CD14-positive monocyte (primary cell): ENCODE measurements around the gene OCRL. TPM values are rescaled to one million over a fixed set of nuclear protein-coding genes. Genes with fewer than 3 reads are reported as not detected.

Experiments
- DNase-seq, 3 donors: peaks; one replicate each; pipeline ENCODE4 v3.0.0-alpha.2; 2011 to 2022
- H2AFZ ChIP-seq: 2 replicates; pipeline ENCODE4 v1.6.0; 2012; ENCODE audit warnings: mild to moderate bottlenecking, low read depth, low read length, inconsistent platforms; ENCODE audit not compliant: insufficient read depth, poor library complexity, severe bottlenecking
- H3K27ac ChIP-seq, 2 donors: 1 replicate in 1 of 2; 2 replicates in 1 of 2; pipeline ENCODE4 v1.5.1; 2012 to 2013; ENCODE audit warnings: low read length in 2 of 2, control low read depth in 1 of 2, inconsistent platforms in 1 of 2, low read depth in 1 of 2, mild to moderate bottlenecking in 1 of 2
- H3K27me3 ChIP-seq, 2 donors: one replicate each; pipeline versions ENCODE4 v1.6.0 to v1.6.1; 2011 to 2013; ENCODE audit warnings: low read length in 2 of 2; ENCODE audit not compliant: control insufficient read depth in 2 of 2, insufficient read depth in 2 of 2
- H3K36me3 ChIP-seq, 2 donors: replicated peaks in 1 of 2; 1 replicate in 1 of 2; 2 replicates in 1 of 2; pipeline versions ENCODE4 v1.5.1 to v1.6.1; 2012 to 2013; ENCODE audit warnings: low read length in 2 of 2, control low read depth in 1 of 2, inconsistent platforms in 1 of 2, mild to moderate bottlenecking in 1 of 2; ENCODE audit not compliant: insufficient read depth in 2 of 2, control insufficient read depth in 1 of 2
- H3K4me1 ChIP-seq, 2 donors: 1 replicate in 1 of 2; 2 replicates in 1 of 2; pipeline versions ENCODE4 v1.5.1 to v1.6.1; 2012 to 2013; ENCODE audit warnings: low read length in 2 of 2, control low read depth in 1 of 2, inconsistent platforms in 1 of 2, mild to moderate bottlenecking in 1 of 2, moderate library complexity in 1 of 2; ENCODE audit not compliant: insufficient read depth in 2 of 2, control insufficient read depth in 1 of 2
- H3K4me2 ChIP-seq: replicated peaks from 2 replicates; pipeline ENCODE3; 2012; ENCODE audit warnings: low read length, moderate library complexity, mild to moderate bottlenecking; ENCODE audit not compliant: poor library complexity, severe bottlenecking; ENCODE audit errors: extremely low read depth
- H3K4me3 ChIP-seq, 3 experiments: fragments of 200-600 bp in 1 of 3; sonication (generic) in 1 of 3; replicated peaks in 1 of 3; 1 replicate in 2 of 3; 2 replicates in 1 of 3; pipeline ENCODE4 v1.5.1; 2011 to 2013; ENCODE audit warnings: low read length in 3 of 3, mild to moderate bottlenecking in 3 of 3, control low read depth in 2 of 3, low read depth in 2 of 3, inconsistent platforms in 1 of 3, moderate library complexity in 1 of 3
- H3K79me2 ChIP-seq: 2 replicates; pipeline ENCODE4 v1.6.0; 2012; ENCODE audit warnings: mild to moderate bottlenecking, control low read depth, inconsistent platforms, low read length, moderate library complexity; ENCODE audit not compliant: insufficient read depth
- H3K9ac ChIP-seq: 2 replicates; pipeline ENCODE4 v1.6.0; 2017; ENCODE audit warnings: low read length, mild to moderate bottlenecking; ENCODE audit not compliant: insufficient read depth, poor library complexity, severe bottlenecking
- H3K9me3 ChIP-seq, 2 donors: replicated peaks in 1 of 2; 1 replicate in 1 of 2; 2 replicates in 1 of 2; pipeline versions ENCODE4 v1.5.1 to v1.6.1; 2012 to 2013; ENCODE audit warnings: low read length in 2 of 2, control low read depth in 1 of 2; ENCODE audit not compliant: control insufficient read depth in 1 of 2, insufficient read depth in 1 of 2
- H4K20me1 ChIP-seq: 2 replicates; pipeline ENCODE4 v1.6.0; 2012; ENCODE audit warnings: mild to moderate bottlenecking, low read length, control low read depth, moderate library complexity; ENCODE audit not compliant: insufficient read depth
- H3K27ac Mint-ChIP-seq, 7 donors: one replicate each; pipeline ENCODE4 v1.8.0; 2020; ENCODE audit warnings: mild to moderate bottlenecking in 7 of 7, mixed read lengths in 7 of 7, moderate library complexity in 6 of 7, inconsistent platforms in 2 of 7
- H3K27me3 Mint-ChIP-seq, 3 donors: one replicate each; pipeline ENCODE4 v1.8.0; 2021 to 2022; ENCODE audit warnings: low read depth in 3 of 3, mild to moderate bottlenecking in 3 of 3, mixed read lengths in 3 of 3, moderate library complexity in 3 of 3, inconsistent platforms in 1 of 3
- H3K36me3 Mint-ChIP-seq, 2 donors: one replicate each; pipeline ENCODE4 v1.8.0; 2020; ENCODE audit warnings: mixed read lengths in 2 of 2, inconsistent platforms in 1 of 2, mild to moderate bottlenecking in 1 of 2
- H3K4me1 Mint-ChIP-seq: one replicate; pipeline ENCODE4 v1.8.0; 2020; ENCODE audit warnings: mild to moderate bottlenecking, mixed read lengths
- H3K4me3 Mint-ChIP-seq, 2 donors: one replicate each; pipeline ENCODE4 v1.8.0; 2020; ENCODE audit warnings: mild to moderate bottlenecking in 2 of 2, mixed read lengths in 2 of 2, moderate library complexity in 1 of 2
- H3K9me3 Mint-ChIP-seq, 7 donors: one replicate each; pipeline ENCODE4 v1.8.0; 2020 to 2022; ENCODE audit warnings: mixed read lengths in 7 of 7, mild to moderate bottlenecking in 6 of 7, moderate library complexity in 6 of 7, inconsistent platforms in 2 of 7
- WGBS: methylation state at CpG from one replicate; pipeline ENCODE4 v1.1.5; 2013; ENCODE audit warnings: missing lambda C conversion rate; ENCODE audit not compliant: insufficient coverage; 5-methylcytosine and 5-hydroxymethylcytosine counted together
- intact Hi-C, 2 donors: fragments of 100-400 bp; cut with micrococcal nuclease; formaldehyde crosslinking; loops; one replicate each; pipeline versions ENCODE4 v1.15.0 to v1.15.1; 2023
- polyA plus RNA-seq, 3 donors: library from polyadenylated mRNA; depleted of rRNA in 1 of 3; unstranded in 2 of 3; stranded (reverse) in 1 of 3; fragments of 300-500 nt in 2 of 3; fragments of >200 nt in 1 of 3; fragmentation: Illumina TruSeq in 2 of 3; gene quantifications; 1 replicate in 2 of 3; 2 replicates in 1 of 3; pipeline ENCODE4 v1.2.3, GENCODE V29; 2012 to 2021
- TF ChIP-seq, protein P1 (sequence below): fragments of 200-600 bp; IDR thresholded peaks from one replicate; pipeline ENCODE4 v1.8.0; 2022; ENCODE audit warnings: antibody characterized with exemption, mild to moderate bottlenecking

The OCRL gene
- polyA plus RNA-seq, 3 donors: 1.8 to 11.2 (median 2.4) TPM

DNA sequence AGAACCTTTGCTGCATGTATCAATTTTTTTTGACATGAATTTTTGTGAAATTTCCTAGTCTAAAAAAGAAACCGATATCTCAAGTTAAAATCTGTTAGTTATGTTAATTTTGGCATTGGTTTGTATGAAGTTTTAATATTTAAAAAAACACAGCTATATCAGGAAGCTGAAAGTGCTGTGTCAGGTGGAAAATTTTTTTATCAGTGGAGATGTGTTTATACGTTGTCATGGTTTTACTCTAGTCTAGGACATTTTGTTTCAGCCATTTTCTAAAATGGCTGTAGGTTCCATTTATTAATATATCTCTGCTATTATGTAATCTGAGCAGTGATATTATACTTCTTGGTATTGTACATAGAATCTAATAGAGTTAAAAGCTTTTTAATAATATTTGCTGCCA lies 34.2 kb downstream of the OCRL start:
- Mint-ChIP-seq H3K27me3 (no peaks in the 10 kb centered on the region), H3K9me3 (peaks cover 0 to 5% (median 1%) of the 10 kb centered on the region in 7 donors), H3K27ac (no peak overlapping the region), H3K4me1 (no peaks in the 10 kb centered on the region), H3K4me3 (no peak overlapping the region), H3K36me3 (peaks cover 63 to 68% of the 10 kb centered on the region in 2 donors)
- Histone ChIP-seq H2AFZ (no peak overlapping the region), H3K36me3 (peaks cover 43 to 74% of the 10 kb centered on the region in 2 donors), H3K27me3 (no peaks in the 10 kb centered on the region), H3K9me3 (no peaks in the 10 kb centered on the region), H3K4me2 (no peak overlapping the region), H3K4me3 (no peak overlapping the region), H3K9ac (no peak overlapping the region), H3K79me2 (no peaks in the 10 kb centered on the region), H4K20me1 (no peaks in the 10 kb centered on the region), H3K27ac (no peak overlapping the region), H3K4me1 (no peaks in the 10 kb centered on the region)
- DNase-seq: no peak
- intact Hi-C loops: no loop called here
- no CpG with 5 or more reads among the region's 2 CpGs for WGBS
- TF ChIP-seq, protein P1, sequence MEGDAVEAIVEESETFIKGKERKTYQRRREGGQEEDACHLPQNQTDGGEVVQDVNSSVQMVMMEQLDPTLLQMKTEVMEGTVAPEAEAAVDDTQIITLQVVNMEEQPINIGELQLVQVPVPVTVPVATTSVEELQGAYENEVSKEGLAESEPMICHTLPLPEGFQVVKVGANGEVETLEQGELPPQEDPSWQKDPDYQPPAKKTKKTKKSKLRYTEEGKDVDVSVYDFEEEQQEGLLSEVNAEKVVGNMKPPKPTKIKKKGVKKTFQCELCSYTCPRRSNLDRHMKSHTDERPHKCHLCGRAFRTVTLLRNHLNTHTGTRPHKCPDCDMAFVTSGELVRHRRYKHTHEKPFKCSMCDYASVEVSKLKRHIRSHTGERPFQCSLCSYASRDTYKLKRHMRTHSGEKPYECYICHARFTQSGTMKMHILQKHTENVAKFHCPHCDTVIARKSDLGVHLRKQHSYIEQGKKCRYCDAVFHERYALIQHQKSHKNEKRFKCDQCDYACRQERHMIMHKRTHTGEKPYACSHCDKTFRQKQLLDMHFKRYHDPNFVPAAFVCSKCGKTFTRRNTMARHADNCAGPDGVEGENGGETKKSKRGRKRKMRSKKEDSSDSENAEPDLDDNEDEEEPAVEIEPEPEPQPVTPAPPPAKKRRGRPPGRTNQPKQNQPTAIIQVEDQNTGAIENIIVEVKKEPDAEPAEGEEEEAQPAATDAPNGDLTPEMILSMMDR: no peak

DNA sequence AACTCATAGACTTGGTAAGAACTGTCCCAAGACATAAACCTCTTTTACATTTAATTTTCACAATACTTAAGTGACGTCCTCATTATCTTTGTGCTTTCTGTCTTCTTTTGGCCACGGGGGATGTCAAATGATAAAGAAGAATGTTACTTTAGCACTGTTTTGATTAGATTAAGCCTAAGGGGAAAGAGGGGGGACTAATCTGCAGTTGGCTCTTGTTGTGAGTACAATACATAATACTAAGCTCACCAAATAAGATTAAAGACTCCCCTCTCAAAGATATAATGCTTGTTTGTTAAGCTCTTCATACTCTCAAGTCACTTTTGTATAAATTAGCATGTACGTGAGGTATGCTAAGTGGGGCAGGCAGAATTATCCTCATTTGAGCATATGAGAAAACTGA lies 36.5 kb downstream of the OCRL start:
- Histone ChIP-seq H3K9me3 (no peaks in the 10 kb centered on the region), H3K4me1 (no peaks in the 10 kb centered on the region), H3K79me2 (no peaks in the 10 kb centered on the region), H3K27ac (no peak overlapping the region), H2AFZ (no peak overlapping the region), H3K4me2 (no peak overlapping the region), H3K36me3 (peaks cover 39 to 63% of the 10 kb centered on the region in 2 donors), H3K4me3 (no peak overlapping the region), H3K27me3 (no peaks in the 10 kb centered on the region), H3K9ac (no peak overlapping the region), H4K20me1 (no peaks in the 10 kb centered on the region)
- Mint-ChIP-seq H3K4me1 (no peaks in the 10 kb centered on the region), H3K27ac (no peak overlapping the region), H3K36me3 (peaks cover 49 to 56% of the 10 kb centered on the region in 2 donors), H3K27me3 (peaks cover 0 to 2% (median 0%) of the 10 kb centered on the region in 3 donors), H3K9me3 (peaks cover 0 to 5% (median 1%) of the 10 kb centered on the region in 7 donors), H3K4me3 (no peak overlapping the region)
- no peak for DNase-seq
- intact Hi-C loops: no loop called here
- TF ChIP-seq, protein P1: no peak
- WGBS: no CpG with 5 or more reads among the region's 3 CpGs
